B cell (primary cell): ENCODE results near the gene ZCWPW2. TPM values are rescaled to one million over a fixed set of nuclear protein-coding genes. Genes with fewer than 3 reads are reported as not detected.

ENCODE experiments used
- ATAC-seq: fragments of 200-7000 bp; cut with Tn5 transposase; one replicate; pipeline ENCODE4 v1.10.0; 2021; ENCODE audit warnings: low read depth, mild to moderate bottlenecking, moderate number of reproducible peaks, moderate library complexity
- CTCF ChIA-PET: fragments of 350-600 bp; sonication (Branson Sonifier 250); formaldehyde crosslinking; loops from one replicate; lab custom pipeline; 2021; ENCODE audit warnings: antibody characterized with exemption, inconsistent platforms; lab: Charles Lee
- POLR2A ChIA-PET: fragments of 350-600 bp; sonication (Branson Sonifier 250); formaldehyde crosslinking; loops from one replicate; lab custom pipeline; 2021; ENCODE audit warnings: antibody characterized with exemption; lab: Charles Lee
- DNase-seq: peaks from one replicate; pipeline ENCODE4 v3.0.0; 2013
- H2AFZ ChIP-seq: 2 replicates; pipeline ENCODE4 v1.6.1; 2012; ENCODE audit warnings: mild to moderate bottlenecking, low read depth, low read length; ENCODE audit not compliant: insufficient read depth, poor library complexity, severe bottlenecking
- H3K27ac ChIP-seq, 2 donors: 1 replicate in 1 of 2; 2 replicates in 1 of 2; pipeline ENCODE4 v1.5.1; 2012 to 2013; ENCODE audit warnings: low read length in 2 of 2, mild to moderate bottlenecking in 2 of 2, moderate library complexity in 1 of 2
- H3K27me3 ChIP-seq, 4 experiments: fragments of 200-600 bp in 1 of 4; sonication (generic) in 1 of 4; replicated peaks in 1 of 4; 1 replicate in 2 of 4; 2 replicates in 2 of 4; pipeline versions ENCODE4 v1.6.1 to v1.7.0; 2013 to 2016; ENCODE audit warnings: low read length in 3 of 4, mild to moderate bottlenecking in 2 of 4, mixed read lengths in 1 of 4, moderate library complexity in 1 of 4; ENCODE audit not compliant: insufficient read depth in 4 of 4, control insufficient read depth in 3 of 4; ENCODE audit errors: control extremely low read depth in 1 of 4
- H3K36me3 ChIP-seq, 2 experiments: replicated peaks in 1 of 2; 1 replicate in 1 of 2; 2 replicates in 1 of 2; pipeline versions ENCODE4 v1.6.1 to v1.7.1; 2013; ENCODE audit warnings: low read length in 1 of 2; ENCODE audit not compliant: insufficient read depth in 2 of 2, control insufficient read depth in 1 of 2; ENCODE audit errors: control extremely low read depth in 1 of 2, extremely low read depth in 1 of 2
- H3K4me1 ChIP-seq, 2 donors: fragments of 200-600 bp in 1 of 2; sonication (generic) in 1 of 2; 1 replicate in 1 of 2; 2 replicates in 1 of 2; pipeline versions ENCODE4 v1.5.1 to v1.6.1; 2013 to 2017; ENCODE audit warnings: low read length in 2 of 2; ENCODE audit not compliant: control insufficient read depth in 2 of 2, insufficient read depth in 2 of 2
- H3K4me2 ChIP-seq: replicated peaks from 2 replicates; pipeline ENCODE3; 2012; ENCODE audit warnings: mild to moderate bottlenecking, low read depth, low read length; ENCODE audit not compliant: poor library complexity, severe bottlenecking
- H3K4me3 ChIP-seq, 5 experiments: fragments of 200-600 bp in 1 of 5; sonication (generic) in 1 of 5; 1 replicate in 3 of 5; 2 replicates in 2 of 5; pipeline versions ENCODE4 v1.5.1 to v1.7.0; 2011 to 2016; ENCODE audit warnings: low read length in 4 of 5, mild to moderate bottlenecking in 4 of 5, low read depth in 2 of 5, control low read depth in 1 of 5, moderate library complexity in 1 of 5; ENCODE audit not compliant: insufficient read depth in 1 of 5; ENCODE audit errors: control extremely low read depth in 1 of 5, extremely low read depth in 1 of 5
- H3K79me2 ChIP-seq: fragments of 200-600 bp; sonication (generic); one replicate; pipeline ENCODE4 v1.6.0; 2016; ENCODE audit warnings: low read length; ENCODE audit not compliant: control insufficient read depth, insufficient read depth
- H3K9ac ChIP-seq: fragments of 200-600 bp; sonication (generic); 2 replicates; pipeline ENCODE4 v1.6.1; 2017; ENCODE audit warnings: mild to moderate bottlenecking, low read length, moderate library complexity
- H3K9me3 ChIP-seq, 3 donors: one replicate each; pipeline versions ENCODE4 v1.6.1 to v1.7.1; 2013; ENCODE audit warnings: low read length in 2 of 3; ENCODE audit not compliant: control insufficient read depth in 2 of 3, insufficient read depth in 1 of 3; ENCODE audit errors: control extremely low read depth in 1 of 3
- H4K20me1 ChIP-seq: 2 replicates; pipeline ENCODE4 v1.6.0; 2012; ENCODE audit warnings: mild to moderate bottlenecking, low read length; ENCODE audit not compliant: insufficient read depth, control insufficient read depth, poor library complexity, severe bottlenecking
- H3K27ac Mint-ChIP-seq: one replicate; pipeline ENCODE4 v1.8.0; 2021; ENCODE audit warnings: mixed read lengths
- H3K27me3 Mint-ChIP-seq: one replicate; pipeline ENCODE4 v1.8.0; 2021; ENCODE audit warnings: mixed read lengths
- H3K4me1 Mint-ChIP-seq: one replicate; pipeline ENCODE4 v1.8.0; 2021; ENCODE audit warnings: mixed read lengths
- H3K4me3 Mint-ChIP-seq: one replicate; pipeline ENCODE4 v1.8.0; 2021; ENCODE audit warnings: mixed read lengths
- H3K9me3 Mint-ChIP-seq: one replicate; pipeline ENCODE4 v1.8.0; 2022; ENCODE audit warnings: mixed read lengths; ENCODE audit not compliant: insufficient read depth
- CTCF ChIP-seq: fragments of 200-600 bp; IDR thresholded peaks from one replicate; pipeline ENCODE4 v1.8.0; 2022; ENCODE audit warnings: antibody characterized with exemption, mild to moderate bottlenecking
- EZH2 ChIP-seq: IDR thresholded peaks from 2 replicates; pipeline ENCODE4 v1.6.1; 2012; ENCODE audit warnings: borderline replicate concordance, low read depth, mild to moderate bottlenecking, moderate library complexity, low read length; ENCODE audit not compliant: insufficient read depth, poor library complexity, severe bottlenecking
- WGBS: methylation state at CpG from one replicate; pipeline ENCODE4 v1.1.5; 2013; ENCODE audit warnings: missing lambda C conversion rate; ENCODE audit not compliant: insufficient coverage; 5-methylcytosine and 5-hydroxymethylcytosine counted together
- intact Hi-C: fragments of 100-400 bp; cut with micrococcal nuclease; formaldehyde crosslinking; loops from one replicate; pipeline ENCODE4 v1.10.0; 2022
- polyA plus RNA-seq: library from polyadenylated mRNA; depleted of rRNA; stranded (reverse); fragments of >200 nt; gene quantifications from 2 replicates; pipeline ENCODE4 v1.2.3, GENCODE V29; 2012
- total RNA-seq, 2 donors: library from RNA; stranded (reverse); fragments of 120-200 nt in 1 of 2; gene quantifications; 1 replicate in 1 of 2; 2 replicates in 1 of 2; pipeline versions ENCODE4 v1.2.3 to v1.2.4, GENCODE V29; 2013 to 2022

ZCWPW2 gene
- total and polyA plus RNA-seq, 2 donors (not counting 1 experiment from before 2014, with no cell fraction given): not detected

GRCh38 chr3:28556195-28556594 lies 207.7 kb downstream of the ZCWPW2 start:
- WGBS: no CpG with 5 or more reads among the region's 1 CpG
- Mint-ChIP-seq H3K4me3 (no peak overlapping the region), H3K9me3 (no peaks in the 10 kb centered on the region), H3K4me1 (no peaks in the 10 kb centered on the region), H3K27ac (no peak overlapping the region), H3K27me3 (no peaks in the 10 kb centered on the region)
- H4K20me1 ChIP-seq: no peaks in the 10 kb centered on the region
- ATAC-seq (no peak), DNase-seq (no peak)
- H3K4me1 ChIP-seq: no peaks in the 10 kb centered on the region
- no peaks in the 10 kb centered on the region for H3K9me3 ChIP-seq
- intact Hi-C loops: no loop called here
- CTCF ChIA-PET: no interaction called here
- POLR2A ChIA-PET: no interaction called here
- H2AFZ ChIP-seq: no peak overlapping the region
- no peaks in the 10 kb centered on the region for H3K27me3 ChIP-seq
- H3K27ac ChIP-seq: no peak overlapping the region
- H3K36me3 ChIP-seq: no peaks in the 10 kb centered on the region
- H3K79me2 ChIP-seq: no peaks in the 10 kb centered on the region
- no peak overlapping the region for H3K4me2 ChIP-seq
- H3K4me3 ChIP-seq: no peak overlapping the region
- H3K9ac ChIP-seq: no peak overlapping the region
- TF ChIP-seq CTCF (no peak), EZH2 (no peak)

GRCh38 chr3:28564211-28564610 lies 215.7 kb downstream of the ZCWPW2 start:
- no peaks in the 10 kb centered on the region for H3K27me3 ChIP-seq
- H3K4me3 ChIP-seq: no peak overlapping the region
- H3K79me2 ChIP-seq: no peaks in the 10 kb centered on the region
- no peaks in the 10 kb centered on the region for H3K36me3 ChIP-seq
- no peak overlapping the region for H3K9ac ChIP-seq
- ATAC-seq: no peak
- Mint-ChIP-seq H3K4me3 (no peak overlapping the region), H3K9me3 (no peaks in the 10 kb centered on the region), H3K27ac (no peak overlapping the region), H3K4me1 (no peaks in the 10 kb centered on the region), H3K27me3 (no peaks in the 10 kb centered on the region)
- intact Hi-C loops: no loop called here
- DNase-seq: no peak
- no peak overlapping the region for H3K4me2 ChIP-seq
- ChIA-PET POLR2A (no interaction called here), CTCF (no interaction called here)
- H4K20me1 ChIP-seq: no peaks in the 10 kb centered on the region
- peaks cover 0 to 3% (median 0%) of the 10 kb centered on the region in 3 donors for H3K9me3 ChIP-seq
- no peak for TF ChIP-seq CTCF
- no peak for TF ChIP-seq EZH2
- H3K27ac ChIP-seq: no peak overlapping the region
- 100% methylated on average over 1 of the region's 1 CpG for WGBS
- H3K4me1 ChIP-seq: no peaks in the 10 kb centered on the region
- no peak overlapping the region for H2AFZ ChIP-seq
